Limb (tissue), 2 donors: Measurements from ENCODE around the gene NDC80.
"Not testable (repeated sequence)": the region's sequence is repeated elsewhere in the genome, so short reads cannot be mapped to it uniquely, and the experiment has no call there.

Source experiments
- DNase-seq, 2 donors: peaks; one replicate each; pipeline ENCODE4 v3.0.0-alpha.2; 2016; ENCODE audit errors: extremely low spot score in 2 of 2

Gene NDC80

DNA sequence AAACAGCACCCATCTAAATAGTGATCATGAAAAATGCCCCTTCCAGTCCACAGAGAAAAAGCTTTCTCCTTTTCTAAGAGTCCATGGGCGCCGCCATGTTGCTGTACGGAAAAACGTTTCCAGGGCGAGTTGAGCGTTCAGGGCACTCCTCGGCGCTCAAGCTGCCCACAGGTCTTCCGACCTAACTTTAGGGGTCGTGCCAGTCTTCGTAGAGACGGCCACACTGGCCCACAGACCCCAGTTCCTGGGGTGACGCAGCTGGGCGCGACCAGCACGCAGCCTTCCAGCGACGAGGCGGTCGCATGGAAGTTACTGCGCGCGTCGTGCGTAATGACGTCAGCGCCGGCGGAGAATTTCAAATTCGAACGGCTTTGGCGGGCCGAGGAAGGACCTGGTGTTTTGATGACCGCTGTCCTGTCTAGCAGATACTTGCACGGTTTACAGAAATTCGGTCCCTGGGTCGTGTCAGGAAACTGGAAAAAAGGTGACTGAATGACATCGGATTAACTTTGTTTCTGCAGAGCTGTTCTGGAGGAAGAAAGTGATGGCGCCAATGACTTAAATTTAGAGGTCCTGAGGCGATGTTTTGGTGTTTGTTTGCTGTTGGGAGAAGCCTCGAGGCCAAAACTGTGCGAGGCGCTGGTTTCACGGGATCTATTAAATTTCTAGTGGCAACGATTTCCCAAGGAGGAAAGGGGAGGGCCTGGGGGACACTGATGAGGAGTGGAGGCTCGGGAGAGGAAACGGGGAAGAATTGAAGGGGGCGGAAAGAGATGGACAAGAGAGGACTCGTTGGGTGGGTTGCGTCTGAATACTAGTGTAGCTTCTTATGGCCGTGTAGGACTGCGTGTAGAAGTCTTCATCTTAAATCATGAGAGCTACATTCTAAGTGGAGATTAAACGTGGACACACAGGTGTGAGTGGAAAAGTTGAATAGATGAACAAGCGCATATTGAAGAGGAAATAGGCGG, at the start of gene NDC80, which contains the start of gene METTL4:
Gene NDC80 (plus strand): TSS at position 358 of the 971 bp plus-strand sequence. CDS start 1,429 bp downstream, outside the sequence.
Gene METTL4 (minus strand): TSS at position 306 of the 971 bp plus-strand sequence. CDS start 4,289 bp downstream, outside the sequence.
- peak; percentile 88 to 92 for DNase-seq

DNA sequence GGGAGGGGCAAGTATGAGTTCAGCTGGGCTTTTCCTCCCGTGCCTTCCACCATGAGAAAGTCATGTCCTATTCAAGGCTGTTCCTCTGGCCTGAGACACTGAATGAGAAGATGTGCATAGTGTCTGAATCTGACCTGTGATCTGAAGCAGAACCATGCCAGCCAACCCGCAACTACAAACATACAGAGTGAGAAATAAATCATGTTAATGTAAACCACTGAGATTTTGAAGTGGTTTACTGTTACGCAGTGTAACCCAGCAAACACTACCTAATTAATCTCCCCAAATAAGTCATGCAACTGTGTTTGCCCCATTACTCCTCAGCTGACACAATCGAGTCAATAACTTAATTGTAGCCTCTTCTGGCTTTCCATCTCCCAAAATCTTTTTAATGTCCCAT, 49.2 kb upstream of the NDC80 start:
- DNase-seq, result no peak

DNA sequence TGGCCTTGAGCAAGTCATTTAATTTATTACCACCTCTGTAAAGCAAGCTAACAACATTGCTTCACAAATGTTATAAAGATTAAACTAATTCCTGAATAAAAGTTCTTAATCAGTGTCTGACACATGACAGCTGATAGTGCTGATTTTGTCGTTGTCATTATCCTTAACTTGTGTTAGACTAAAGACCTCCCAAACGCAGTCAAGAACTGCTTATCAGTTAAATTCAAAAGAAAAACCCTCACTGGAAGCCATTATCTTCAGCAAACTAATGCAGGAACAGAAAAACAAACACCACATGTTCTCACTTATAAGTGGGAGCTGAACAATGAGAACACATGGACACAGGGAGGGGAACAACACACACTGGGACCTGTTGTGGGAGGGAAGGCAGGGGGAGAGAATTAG, 46.6 kb upstream of the NDC80 start:
- not testable (repeated sequence) for DNase-seq

DNA sequence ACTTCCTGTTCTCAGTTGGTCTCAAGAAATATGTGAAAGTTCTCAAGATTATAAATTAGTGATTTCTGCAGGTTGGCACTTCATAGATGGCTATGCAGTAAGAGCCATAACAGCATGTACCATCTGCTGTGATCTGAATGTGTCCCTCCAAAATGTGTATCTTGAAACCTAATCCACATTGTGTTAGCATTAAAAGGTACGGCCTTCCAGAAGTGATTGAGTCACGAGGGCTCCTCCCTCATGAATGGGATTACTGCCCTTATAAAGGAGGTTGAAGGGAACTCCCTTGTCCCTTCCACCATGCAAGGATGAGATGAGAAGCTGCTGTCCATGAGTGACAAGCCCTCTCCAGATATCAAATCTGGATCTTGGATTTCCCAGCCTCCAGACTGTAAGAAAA, 45.0 kb upstream of the NDC80 start:
- DNase-seq, result no peak

DNA sequence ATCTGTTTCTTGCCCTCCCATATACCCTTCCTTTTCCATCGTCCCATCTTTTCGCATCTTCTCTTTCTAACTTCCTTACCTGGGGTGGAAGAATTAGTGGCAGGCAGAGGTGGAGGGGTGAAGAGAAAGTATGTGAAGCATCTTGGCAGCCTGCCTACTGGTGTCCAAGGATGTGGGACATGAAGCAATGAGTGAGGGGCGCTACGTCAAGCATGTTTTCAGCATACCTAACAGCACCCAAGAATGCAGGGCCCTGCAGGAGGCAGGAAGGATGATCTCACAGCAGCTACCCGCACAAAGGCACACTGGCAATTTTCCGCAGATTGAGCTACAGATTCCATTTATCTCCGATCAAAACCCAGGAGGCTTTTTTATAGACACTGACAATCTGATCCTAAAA, 42.2 kb upstream of the NDC80 start:
- DNase-seq, result no peak

DNA sequence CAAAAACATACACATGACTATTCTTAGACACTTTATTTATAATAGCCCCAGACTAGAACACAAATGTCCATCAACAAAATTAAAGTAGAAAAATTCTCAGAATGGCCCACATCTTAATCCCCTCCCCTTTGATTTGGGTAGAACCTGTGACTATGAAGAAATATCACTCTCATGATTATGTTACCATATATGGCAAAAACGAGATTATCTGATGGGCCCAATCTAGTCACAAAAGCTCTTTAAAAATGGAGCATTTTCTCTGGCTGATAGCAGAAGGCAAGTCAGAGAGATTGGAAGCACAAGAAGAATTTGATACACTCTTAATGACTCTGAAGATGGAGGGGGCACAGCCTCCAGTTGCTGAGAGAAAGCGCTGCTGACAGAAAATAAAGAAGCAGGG, 39.6 kb upstream of the NDC80 start:
- no peak for DNase-seq

DNA sequence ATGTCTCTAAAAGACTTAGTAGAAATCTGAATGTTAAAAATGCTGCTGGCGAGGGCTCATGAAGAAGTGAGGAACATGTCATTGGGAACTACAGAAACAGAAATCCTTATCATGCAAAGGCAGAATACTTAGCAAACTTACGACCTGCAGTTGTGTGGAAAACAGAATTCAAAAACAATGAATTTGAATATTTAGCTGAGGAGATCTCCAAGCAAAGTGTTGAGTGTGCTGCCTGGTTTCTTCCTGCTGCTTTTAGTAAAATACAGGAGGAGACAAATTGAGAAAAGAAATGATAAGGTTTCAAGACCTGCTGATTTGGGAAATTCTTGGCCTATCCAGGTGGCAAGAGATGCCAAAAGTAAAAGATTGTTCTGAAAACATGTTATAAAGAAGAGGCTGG, 38.6 kb upstream of the NDC80 start:
- no peak for DNase-seq

DNA sequence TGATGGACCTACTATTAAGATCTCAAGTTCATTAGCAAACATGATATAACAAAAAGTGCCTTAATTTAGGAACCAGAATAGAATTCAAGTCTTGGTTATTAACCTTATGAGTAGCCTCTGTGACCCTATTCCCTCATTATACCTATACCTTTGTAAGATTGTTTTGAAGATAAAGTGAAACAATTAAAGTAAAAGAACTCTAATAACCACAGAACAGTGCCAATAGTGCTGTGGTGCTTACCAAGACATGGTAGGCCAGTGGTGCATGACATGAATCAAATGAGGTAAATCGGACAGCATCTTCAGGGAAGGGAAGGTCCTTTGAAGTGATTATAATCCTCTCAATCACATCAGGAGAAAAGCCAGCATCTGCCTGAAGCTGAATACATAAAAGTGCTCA, 36.5 kb upstream of the NDC80 start:
- DNase-seq, result no peak

DNA sequence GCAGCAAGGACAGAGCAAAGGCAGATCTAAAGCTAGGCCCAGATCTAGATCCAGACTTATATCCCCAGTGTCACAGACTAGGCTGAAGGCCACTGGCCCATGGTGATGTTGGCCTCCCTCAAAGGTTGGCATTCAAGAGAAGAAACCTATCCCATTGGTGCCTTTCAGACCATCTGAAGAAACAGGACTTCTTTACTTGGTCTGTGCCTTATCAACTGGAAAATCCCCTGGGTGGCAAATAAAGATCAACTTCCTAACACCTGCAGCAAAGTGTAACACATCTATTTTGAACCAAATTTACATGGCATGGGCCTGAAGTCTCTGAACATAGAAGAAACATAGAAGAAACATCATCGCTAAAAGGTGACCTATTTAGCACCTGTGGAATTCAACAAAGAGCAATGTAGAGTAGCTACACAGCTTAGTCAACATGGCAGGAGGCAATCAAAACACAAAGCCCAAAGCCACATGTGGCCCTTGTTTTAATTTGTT, 35.9 kb upstream of the NDC80 start:
- no peak for DNase-seq

DNA sequence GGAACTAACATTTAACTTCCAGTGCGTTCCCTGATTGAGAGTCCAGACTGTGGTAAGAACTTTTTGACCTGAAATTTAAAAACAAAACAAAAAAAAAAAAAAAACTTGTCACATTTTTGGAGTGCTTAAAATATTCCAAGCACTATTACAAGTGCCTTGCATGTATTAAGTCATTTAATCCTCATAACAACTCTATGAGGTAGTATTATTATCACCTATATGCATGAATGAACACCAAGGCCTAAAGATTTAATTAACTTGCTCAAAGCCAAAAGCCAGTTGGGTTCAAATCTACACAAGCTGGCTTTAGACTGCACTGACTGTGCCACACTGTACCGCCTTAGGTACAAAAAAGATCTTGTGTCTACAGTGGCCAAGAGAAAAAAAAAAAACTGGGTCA, 35.3 kb upstream of the NDC80 start:
- DNase-seq, result no peak

DNA sequence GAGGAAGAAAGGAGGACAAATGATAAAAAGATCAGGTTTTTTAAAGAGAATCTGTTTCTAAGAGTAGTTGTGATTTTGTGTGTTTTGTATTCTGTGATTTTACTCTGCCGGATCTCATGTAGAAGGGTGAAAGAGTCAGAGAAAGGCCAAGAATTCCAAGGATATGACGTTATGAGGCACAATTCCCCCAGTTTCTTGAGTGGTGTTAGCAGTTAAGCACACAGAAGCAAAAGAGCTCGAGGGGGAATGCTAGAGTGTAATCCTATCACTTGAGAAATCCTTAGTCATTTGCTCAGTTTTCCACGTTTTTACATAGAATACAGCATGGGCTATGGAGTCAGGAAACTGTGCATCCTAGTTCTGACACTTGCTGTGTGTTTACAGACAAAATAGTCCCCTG, 34.9 kb upstream of the NDC80 start:
- no peak for DNase-seq

DNA sequence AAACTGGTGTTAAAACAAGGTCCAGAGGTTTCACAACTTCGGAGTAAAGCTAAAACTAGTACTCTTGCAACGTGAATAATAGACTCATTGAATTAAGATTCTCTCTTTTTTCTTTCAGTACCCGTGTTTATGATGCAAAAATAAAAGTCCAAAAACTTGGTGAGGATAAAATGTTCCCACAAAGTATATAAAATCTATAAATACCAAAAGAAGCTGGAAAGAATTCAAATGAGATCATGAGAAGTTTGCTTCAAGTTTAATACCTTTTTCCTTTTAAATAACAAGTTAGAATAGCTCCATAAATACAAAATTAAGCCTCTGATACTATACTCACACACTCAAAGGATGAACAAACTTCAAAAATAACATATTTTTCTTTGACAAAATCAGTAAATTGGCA, 34.1 kb upstream of the NDC80 start:
- DNase-seq, result no peak

DNA sequence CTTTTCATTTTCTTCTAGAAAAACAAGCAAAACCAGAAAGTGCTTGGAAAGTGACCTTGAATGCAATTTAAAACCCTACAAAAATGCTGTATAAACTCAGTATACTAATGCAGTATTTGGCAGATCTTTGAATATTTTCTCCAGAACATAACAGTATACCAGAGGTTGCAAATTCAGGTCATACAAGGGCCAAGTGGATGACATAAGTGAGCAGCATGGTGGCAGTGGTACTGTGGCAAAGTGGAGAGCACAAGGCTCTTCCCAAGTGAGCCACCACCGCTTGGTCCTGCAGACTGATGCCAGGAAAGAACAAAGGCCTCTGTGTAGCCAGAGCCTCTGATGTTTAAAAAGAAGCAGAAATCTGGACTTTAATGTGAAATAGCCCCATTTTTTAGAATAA, 33.1 kb upstream of the NDC80 start:
- no peak for DNase-seq

DNA sequence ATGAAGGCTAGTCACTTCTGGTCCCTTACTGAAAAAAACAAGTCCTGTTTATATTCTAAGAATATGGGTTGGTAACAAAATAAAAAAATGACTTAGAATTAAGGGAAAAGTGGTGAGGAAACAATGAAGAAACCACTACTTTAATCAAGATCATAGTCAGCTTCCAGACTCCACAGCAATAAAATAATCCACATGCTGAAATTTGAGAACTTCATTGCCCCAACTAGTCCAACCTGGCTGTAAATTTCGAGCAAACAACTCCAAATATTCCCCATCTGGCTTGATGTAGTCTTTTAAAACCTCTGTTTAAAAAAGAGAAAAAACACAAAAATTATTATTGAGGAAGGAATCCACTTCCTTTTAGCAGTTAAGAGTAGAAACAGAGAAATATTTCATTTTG, 32.5 kb upstream of the NDC80 start:
- no peak for DNase-seq

DNA sequence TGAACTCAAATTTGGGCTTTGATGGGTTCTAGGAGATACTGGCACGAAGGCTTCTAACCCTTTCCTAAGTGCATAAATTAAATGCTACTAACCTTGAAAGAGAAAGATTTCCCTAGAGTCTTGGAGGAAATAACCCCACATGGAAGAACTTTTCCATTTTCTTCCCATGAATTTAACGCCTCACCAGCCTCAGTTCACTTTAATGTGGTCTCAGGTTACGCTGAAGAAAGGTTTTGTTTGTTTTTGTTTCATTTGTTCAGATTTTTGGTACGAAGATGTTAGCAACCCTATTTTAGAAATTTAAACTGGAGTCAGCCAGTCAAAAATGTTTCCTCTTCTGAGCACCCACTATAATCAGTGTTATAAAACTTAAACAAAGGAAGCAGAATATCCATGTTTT, 30.8 kb upstream of the NDC80 start:
- no peak for DNase-seq

DNA sequence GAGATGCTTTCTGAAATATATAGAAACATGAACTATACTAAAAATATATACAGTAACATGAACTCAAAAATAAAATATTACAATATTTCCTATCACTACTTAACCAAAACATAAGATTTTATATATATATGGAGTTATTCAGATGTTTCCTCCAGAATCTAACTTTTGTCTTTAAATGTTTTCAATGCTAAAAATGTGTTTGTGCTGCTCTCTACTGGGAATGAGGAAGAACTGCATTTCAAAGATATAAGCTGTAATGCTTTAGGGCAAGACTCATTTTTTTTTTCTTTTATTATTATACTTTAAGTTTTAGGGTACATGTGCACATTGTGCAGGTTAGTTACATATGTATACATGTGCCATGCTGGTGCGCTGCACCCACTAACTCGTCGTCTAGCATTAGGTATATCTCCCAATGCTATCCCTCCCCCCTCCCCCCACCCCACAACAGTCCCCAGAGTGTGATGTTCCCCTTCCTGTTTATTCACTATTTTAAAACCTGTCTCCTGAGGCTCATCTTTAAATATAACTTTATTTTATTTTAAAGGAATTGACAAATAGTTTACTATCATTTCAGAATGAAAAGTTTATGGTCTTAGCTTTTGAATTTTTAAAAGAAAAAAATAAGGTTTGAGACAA, 29.3 kb upstream of the NDC80 start:
- DNase-seq, result peak in 1 of 2 donors; percentile 80

DNA sequence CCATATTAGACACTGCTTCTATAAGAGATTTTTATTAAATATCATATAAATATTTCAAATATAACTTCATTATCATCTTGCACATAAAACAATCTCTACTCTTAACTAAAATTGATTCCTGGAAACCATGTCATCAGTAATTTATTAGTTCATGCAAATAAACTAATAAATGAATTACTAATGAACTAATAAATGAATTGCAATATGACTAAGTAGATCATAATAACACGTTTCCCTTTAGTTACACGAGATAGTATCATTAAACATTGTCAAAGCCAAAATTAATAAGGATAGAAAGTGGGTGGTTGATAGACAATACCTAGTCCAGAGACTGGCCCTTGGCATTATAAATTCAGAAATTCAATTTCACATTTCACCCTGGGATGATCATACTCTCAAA, 26.2 kb upstream of the NDC80 start:
- no peak for DNase-seq

DNA sequence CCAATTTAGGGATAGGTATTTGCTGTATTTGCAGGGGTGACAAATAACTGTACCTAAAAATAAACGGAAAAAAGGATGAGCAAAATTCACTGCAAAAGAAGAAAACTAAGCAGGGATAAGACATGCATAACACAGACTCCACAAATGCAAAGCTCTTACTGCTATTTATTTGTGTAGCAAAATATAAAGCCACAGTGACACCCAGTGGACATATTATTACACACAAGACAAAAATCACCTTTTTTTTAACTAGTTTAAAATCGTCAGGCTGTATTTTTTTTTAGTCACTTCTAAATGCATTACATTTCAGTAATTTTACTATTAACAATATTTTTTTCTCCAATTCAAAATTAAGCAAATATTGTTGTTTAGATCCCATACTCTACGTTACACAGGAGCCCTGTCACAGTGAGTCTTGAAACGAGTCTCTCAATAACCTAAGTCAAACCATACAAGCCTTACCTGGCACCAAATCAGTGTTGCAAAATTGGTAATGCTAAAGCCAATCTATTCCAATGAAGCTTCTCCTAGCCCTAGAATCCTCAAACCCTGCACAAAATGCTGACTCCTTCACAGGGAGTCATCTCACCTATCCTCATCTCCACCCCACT, 23.8 kb upstream of the NDC80 start:
- peak in 1 of 2 donors; percentile 74 for DNase-seq

DNA sequence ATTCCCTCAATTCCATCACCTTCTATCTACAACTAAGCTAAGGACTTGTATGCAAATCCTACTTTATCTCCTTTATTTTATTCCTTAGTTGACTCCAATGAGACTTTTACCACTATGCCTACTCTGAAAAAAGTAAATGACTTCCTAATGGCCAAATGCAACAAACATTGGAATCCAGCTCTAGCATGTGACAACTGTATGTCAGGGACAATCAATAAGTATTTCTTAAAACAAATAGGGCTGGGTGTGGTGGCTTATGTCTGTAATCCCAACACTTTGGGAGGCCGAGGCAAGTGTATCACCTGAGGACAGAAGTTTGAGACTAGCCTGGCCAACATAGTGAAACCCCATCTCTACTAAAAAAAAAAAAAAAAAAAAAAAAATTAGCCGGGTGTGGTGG, 21.9 kb upstream of the NDC80 start:
- DNase-seq, result no peak

DNA sequence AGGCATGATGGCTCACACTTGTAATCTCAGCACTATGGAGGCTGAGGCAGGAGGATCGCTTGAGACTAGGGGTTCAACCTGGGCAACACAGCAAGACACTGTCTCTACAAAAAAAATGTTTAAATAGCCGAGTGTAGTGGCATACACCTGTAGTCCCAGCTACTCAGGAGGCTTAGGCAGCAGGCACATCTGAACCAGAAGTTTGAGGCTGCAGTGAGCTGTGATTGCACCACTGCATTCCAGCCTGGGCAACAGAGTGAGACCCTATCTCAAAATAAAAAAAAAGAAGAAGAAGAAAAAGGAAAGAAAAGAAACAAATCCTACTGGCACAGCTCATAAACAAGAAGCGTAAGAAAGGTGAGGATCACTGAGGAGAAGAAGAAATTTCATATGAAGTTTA, 19.9 kb upstream of the NDC80 start:
- no peak for DNase-seq

DNA sequence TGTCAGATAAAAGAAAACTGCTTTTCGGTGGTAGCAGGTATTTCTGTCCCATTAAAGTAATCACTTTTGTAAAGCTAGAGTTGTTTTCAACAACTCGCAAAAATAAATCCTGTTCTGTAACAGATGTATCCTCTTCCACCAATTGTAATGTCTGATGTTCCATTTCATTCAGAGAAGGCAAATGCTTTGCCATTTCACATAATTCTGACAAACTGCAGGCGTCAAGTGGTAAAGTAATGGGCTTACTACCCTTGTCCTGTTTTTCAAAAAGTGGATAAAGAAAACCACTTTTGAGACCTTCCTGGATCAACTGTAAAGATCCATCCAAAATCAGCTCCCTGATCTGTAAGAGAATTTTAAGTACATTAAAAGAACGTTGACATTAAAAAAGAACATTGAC, 16.7 kb upstream of the NDC80 start:
- DNase-seq, result no peak

DNA sequence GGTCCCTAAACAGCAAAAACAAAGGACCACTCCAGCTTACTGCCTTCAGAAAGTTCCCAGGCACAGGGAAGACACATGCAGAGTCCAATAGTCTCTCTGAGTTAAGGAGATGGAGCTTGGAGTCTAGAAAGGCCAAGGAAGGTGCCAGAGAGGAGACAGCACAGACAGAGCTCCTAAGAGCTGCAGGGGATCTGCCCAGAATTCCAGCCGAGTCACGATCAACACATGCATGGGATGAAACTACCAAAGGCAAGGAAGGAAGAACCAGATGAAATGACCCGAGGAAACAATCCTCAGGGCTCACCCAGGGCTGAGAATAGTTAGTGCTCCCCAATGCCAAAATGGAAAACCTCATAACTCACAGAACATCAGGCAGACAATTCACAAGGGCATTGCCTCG, 15.5 kb upstream of the NDC80 start:
- DNase-seq, result no peak
